Measurements from ENCODE around the gene FLRT1. TPM values are rescaled to one million over a fixed set of nuclear protein-coding genes. Genes with fewer than 3 reads are reported as not detected.

The FLRT1 gene
- total RNA-seq, 1 donor from 2014 or later = not detected

GRCh38 chr11:64062185-64063039 is 26.7 kb downstream of the FLRT1 start:
- intact Hi-C loops (cut with micrococcal nuclease) = no loop called here

- intact Hi-C loops (cut with micrococcal nuclease) = no loop called here
These were observed 28.0 kb downstream of the FLRT1 start for GRCh38 chr11:64063777-64064176.

- intact Hi-C loops (cut with micrococcal nuclease) = no loop called here
These were observed 28.8 kb downstream of the FLRT1 start for GRCh38 chr11:64064374-64065140.

DNA sequence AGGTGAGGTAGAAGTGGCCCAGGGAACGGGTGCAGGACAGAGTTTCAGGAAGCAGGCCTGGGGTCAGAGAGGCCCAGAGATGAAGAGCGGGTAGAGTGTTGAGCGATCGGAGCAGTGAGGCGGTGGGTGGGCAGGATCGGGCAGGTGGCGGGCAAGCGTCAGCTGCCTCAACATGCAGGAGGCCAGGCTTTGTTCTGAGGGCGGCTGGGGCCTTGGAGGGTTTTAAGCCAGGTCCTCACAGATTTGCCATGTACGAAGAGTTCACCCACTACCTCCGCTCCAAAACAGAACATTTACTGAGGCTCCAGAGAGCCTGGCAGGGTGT is 29.4 kb downstream of the FLRT1 start:
- intact Hi-C loops (cut with micrococcal nuclease) = no loop called here

DNA sequence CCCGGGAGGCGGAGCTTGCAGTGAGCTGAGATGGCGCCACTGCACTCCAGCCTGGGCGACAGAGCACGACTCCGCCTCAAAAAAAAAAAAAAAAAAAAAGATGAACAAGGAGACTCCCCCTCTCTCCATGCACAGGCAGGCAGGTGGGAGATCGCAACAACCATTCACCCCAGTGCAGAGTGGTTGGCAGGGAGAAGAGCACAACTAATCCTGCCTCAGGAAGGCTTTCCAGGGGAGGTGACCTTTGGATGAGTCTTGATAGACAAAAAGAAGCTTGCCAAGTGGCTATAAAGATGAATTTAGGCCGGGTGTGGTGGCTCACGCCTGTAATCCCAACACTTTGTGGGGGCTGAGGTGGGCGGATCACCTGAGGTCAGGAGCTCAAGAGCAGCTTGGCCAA is 30.0 kb downstream of the FLRT1 start:
- intact Hi-C loops (cut with micrococcal nuclease) = no loop called here

GRCh38 chr11:64067230-64067993 is 31.7 kb downstream of the FLRT1 start:
- intact Hi-C loops (cut with micrococcal nuclease) = no loop called here

DNA sequence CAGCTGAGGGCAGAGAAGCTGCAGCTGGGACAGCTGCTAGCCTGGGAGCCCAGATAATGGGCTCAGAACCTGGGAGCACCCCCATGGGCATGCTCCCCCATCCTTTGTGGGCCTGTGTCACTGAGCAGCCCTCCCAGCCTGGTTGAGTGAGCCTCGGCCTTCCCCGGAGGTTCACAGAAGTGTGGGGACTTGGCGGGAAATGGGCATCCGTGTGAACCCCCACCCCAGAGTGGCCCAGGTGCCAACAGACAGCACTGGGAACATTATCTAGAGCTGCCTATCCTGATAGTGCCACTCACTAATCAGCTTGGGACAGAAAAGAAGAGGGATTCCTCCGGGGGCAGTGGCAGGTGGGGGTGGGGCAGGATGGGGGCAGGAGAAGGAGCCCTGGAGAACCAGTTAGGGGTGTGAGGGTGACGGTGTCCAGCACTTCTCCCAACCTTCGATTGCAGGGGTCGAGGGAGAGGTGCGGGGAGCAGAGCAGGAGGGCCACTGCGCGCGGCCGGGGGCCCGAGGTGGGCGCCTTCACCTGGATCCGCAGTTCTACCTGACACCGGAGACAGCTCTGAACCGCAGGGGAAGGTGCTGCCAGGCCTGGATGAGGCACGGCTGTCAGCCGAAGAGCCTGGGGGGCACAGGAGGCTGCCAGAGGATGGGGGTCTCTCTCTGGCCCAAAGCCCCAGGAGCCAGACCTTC is 33.1 kb downstream of the FLRT1 start:
- intact Hi-C loops (cut with micrococcal nuclease) = no loop called here

GRCh38 chr11:64069401-64070313 is 33.9 kb downstream of the FLRT1 start:
- intact Hi-C loops (cut with micrococcal nuclease) = no loop called here

- intact Hi-C loops (cut with micrococcal nuclease) = no loop called here
These were observed 34.6 kb downstream of the FLRT1 start for GRCh38 chr11:64070314-64070681.

DNA sequence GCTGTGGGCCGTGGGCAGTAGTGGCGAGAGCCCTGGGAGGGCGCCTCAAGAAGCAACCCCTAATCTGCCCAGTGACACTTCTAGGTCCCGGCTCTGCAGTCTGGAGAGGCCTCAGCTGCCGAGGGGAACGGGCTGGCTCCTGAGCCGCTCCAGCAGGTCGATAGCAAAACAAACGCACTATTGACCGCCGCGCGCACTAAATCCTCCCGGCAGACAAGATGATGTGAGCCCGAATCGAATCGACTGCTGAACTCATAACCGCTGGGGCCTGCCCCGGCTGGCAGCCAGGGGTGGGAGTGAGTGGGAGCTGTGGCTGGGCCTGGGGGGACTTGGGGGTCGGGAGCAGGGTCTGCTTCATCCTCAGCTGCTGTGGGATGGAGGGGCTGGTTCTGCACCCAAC is 36.1 kb downstream of the FLRT1 start:
- intact Hi-C loops (cut with micrococcal nuclease) = no loop called here

- intact Hi-C loops (cut with micrococcal nuclease) = no loop called here
These were observed 36.7 kb downstream of the FLRT1 start for GRCh38 chr11:64072403-64072802.

DNA sequence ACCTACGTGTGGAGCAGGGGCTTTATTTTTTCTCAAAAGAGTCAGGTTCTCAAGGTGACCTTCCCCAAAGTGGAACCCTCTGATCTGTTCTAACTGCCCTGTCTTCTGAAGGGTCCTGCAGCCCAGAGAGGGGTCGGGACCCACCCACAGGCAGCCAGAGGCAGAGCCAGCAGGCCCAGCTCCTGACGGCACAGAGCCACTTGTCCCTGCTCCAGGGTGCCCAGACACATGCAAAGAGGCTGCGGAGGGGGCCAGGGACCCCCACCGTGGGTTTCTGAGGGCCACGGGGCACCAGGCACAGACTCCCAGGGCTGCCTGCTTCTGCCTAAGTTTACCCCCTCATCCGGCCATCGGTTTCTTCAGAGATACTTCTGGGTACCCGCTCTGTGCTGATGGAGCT is 37.1 kb downstream of the FLRT1 start:
- intact Hi-C loops (cut with micrococcal nuclease) = no loop called here

GRCh38 chr11:64073542-64073941 is 37.8 kb downstream of the FLRT1 start:
- intact Hi-C loops (cut with micrococcal nuclease) = no loop called here

DNA sequence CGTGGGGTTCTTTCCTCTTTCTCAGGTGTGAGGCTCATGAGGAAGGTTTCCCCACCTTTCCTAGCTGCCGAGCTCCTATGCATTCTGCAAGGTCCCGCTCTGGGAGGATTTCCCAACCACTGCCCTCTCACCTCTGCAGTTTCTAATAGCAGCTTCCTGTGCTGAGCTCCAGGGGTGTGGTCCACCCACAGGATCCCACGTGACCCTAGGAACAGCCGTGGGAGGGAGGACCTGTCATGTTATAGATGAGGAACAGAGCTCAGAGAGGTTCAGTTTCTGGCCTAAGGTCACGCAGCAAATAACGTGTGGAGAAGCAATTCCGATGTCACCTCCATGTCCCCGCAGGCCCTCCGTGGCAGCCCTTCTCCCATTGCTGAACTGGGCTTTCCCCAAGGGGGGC is 38.5 kb downstream of the FLRT1 start:
- intact Hi-C loops (cut with micrococcal nuclease) = no loop called here

DNA sequence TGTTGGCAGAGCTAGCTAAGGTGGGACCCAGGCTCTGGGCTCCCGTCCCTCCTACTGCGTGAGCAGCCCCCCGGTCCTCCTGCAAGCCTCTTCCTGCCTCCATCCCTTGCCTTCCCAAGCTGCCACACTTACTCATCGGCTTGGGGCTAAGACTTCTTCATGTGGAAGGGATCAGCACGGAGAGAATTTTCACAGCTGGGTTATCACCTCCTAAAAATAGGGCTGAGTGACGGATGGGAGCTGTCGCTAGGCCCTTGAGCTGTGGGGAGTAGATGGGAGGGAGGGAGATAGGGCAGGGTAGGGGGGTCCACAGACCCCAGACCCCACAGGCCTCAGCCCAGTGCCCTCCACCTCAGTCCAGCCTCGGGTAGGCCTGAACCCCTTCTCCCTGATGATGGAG is 41.0 kb downstream of the FLRT1 start:
- intact Hi-C loops (cut with micrococcal nuclease) = no loop called here

DNA sequence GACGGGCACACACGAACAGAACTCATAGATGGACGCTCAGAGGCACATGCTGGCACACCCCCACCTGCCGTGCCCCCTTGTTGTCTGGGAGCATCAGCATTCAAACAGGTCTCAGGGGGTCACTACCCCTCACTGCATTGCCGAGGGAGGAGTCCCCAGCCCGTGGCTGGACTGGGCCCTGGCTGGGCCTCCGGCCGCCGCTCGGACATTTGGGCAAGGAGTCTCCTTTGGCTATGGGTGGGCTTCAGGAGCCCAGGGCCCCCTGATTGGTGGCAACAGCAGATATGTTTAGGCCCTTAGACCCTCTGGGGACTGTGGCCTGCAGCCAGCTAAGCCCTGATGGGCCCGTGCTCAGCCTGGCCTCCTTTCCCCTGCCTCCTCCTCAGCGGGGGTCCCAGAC is 41.9 kb downstream of the FLRT1 start:
- intact Hi-C loops (cut with micrococcal nuclease) = no loop called here

DNA sequence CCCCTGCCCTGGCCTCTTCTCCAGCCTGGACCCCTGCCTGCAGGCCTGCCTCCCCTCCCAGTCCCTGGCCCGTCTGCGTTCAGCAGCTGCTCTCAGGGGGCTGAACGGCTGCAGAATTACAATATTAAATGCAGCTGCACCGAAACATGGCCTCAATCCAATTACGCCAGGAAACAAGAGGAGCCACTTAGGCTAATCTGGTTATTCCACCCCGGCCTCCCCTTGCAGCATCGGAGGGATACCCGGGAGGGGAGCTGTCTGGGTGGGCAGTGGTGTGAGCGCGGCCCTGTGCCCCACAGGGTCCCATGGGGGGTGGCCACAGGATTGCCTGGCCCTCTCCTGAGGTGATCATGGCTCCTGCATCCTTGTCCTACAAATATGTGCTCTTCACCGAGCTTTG is 42.6 kb downstream of the FLRT1 start:
- intact Hi-C loops (cut with micrococcal nuclease) = no loop called here

GRCh38 chr11:64078905-64079304 is 43.2 kb downstream of the FLRT1 start:
- intact Hi-C loops (cut with micrococcal nuclease) = no loop called here

GRCh38 chr11:64080390-64080789 is 44.7 kb downstream of the FLRT1 start:
- intact Hi-C loops (cut with micrococcal nuclease) = no loop called here

DNA sequence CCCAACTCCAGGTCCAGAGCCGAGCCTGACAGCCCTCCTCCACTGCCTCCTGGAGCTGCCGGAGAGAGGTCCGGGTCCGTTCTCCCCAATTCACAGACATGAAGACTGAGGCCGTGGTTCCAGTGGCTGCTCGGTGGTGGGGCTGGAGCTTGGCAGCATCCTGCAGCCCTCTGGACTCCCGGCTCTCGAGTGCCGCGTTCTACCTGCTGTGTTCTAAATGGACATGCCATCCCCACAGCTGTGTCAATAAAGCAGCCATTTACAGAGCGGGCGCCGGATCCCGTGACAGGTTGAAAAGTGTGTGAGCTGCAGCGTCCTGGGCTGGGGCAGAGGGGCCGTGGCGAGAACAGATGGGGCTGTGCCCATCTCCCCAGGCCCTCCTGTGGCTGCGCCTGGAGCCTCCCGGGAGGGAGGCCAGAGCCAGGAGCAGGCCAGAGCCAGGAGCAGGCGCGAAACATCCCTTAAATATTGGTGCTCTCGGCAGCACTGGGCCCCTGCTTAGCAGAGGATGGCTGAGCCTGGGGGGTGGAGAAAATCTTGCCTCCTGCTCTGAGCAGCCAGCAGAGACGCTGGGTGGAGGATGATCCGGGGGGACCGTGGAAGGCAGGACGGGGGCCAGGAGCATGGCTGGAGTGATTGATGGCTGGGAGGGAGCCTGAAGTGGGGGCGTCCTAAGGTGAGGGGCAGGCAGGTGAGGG is 46.2 kb downstream of the FLRT1 start:
- intact Hi-C loops (cut with micrococcal nuclease) = no loop called here

Measured in T-helper 2 cell treated with Interferon-gamma antibody and Interleukin-4, amounts not matched to agents 100 ng/mL and 5 ng/mL, for 36 hours (primary cell).